SJCRH30 (cell line): Measurements from ENCODE around the gene DGKE. TPM values are rescaled to one million over a fixed set of nuclear protein-coding genes. Genes with fewer than 3 reads are reported as not detected.
A peak's percentile ranks its signal among the peaks of the same experiment; 100 is the strongest.

Experiments used
- DNase-seq, 2 experiments: peaks; one replicate each; pipeline ENCODE4 v3.0.0-alpha.2; 2015 to 2020
- H3K27ac ChIP-seq: fragments of 250-450 bp; sonication (Bioruptor Pico); 2 replicates; pipeline ENCODE4 v1.5.1; 2020; ENCODE audit warnings: mild to moderate bottlenecking, moderate library complexity
- H3K27me3 ChIP-seq: fragments of 250-450 bp; sonication (Bioruptor Pico); 2 replicates; pipeline ENCODE4 v1.5.1; 2020; ENCODE audit warnings: mild to moderate bottlenecking, moderate library complexity
- H3K36me3 ChIP-seq: fragments of 250-450 bp; sonication (Bioruptor Pico); 2 replicates; pipeline ENCODE4 v1.5.1; 2020; ENCODE audit warnings: mild to moderate bottlenecking, moderate library complexity
- H3K4me1 ChIP-seq: fragments of 250-450 bp; sonication (Bioruptor Pico); 2 replicates; pipeline ENCODE4 v1.5.1; 2020; ENCODE audit warnings: mild to moderate bottlenecking, moderate library complexity
- H3K4me3 ChIP-seq: fragments of 250-450 bp; sonication (Bioruptor Pico); 2 replicates; pipeline ENCODE4 v1.5.1; 2020; ENCODE audit warnings: mild to moderate bottlenecking, moderate library complexity
- H3K9me3 ChIP-seq: fragments of 250-450 bp; sonication (Bioruptor Pico); replicated peaks from 2 replicates; pipeline ENCODE4 v1.5.1; 2020; ENCODE audit warnings: mild to moderate bottlenecking, moderate library complexity
- total RNA-seq: library from RNA; depleted of rRNA; stranded (reverse); fragments of >200 nt; shearing (Covaris generic); gene quantifications from 2 replicates; pipeline ENCODE4 v1.2.3, GENCODE V29; 2014

Gene DGKE
- total RNA-seq, 1 experiment from 2014 or later = 12.2 TPM

DNA sequence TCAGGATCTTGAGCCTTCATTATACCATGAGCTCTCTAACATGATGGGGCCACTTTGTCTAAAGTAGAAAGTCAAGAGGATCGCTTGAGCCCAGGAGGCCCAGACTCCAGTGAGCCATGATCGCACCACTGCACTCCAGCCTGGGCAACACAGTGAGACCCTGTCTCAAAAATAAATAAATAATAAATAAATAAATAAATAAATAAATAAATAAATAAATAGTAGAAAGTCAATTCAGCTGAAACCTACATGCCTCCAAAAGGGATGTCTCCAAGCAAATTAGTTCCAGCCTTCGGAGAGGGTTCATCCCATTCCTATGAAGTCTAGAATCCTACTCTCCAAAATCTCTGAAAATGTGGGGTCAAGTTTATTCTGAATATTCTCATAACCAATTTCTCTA is 26.2 kb upstream of the DGKE start:
- Histone ChIP-seq H3K9me3 (no peaks in the 10 kb centered on the region), H3K27ac (no peak overlapping the region), H3K4me1 (peaks cover 15% of the 10 kb centered on the region), H3K36me3 (no peaks in the 10 kb centered on the region), H3K4me3 (no peak overlapping the region), H3K27me3 (no peaks in the 10 kb centered on the region)
- no peak for DNase-seq

DNA sequence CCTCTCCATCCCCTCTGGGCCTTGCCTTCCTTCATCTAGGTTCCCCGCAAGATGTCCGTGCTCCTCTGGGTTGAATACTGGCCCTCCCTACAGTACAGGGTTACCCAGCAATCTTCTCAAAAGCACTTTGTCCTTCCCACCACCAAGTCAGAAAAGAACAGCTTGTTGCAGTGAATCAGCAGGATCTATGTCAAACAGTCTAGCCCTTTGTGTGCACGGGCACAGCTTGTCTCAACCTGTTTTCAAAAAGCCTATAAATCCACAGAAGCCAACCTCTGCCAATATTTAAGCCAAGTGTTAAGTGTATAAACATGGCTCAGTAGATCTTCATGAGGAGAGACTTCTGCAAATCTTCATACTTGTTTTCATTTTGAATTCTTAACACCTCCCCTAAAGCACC is 25.4 kb upstream of the DGKE start:
- peaks cover 23% of the 10 kb centered on the region for H3K4me1 ChIP-seq
- H3K9me3 ChIP-seq = no peaks in the 10 kb centered on the region
- no peak overlapping the region for H3K27ac ChIP-seq
- H3K27me3 ChIP-seq = no peaks in the 10 kb centered on the region
- peak in 1 of 2 experiments; percentile 41 for DNase-seq
- no peak overlapping the region for H3K4me3 ChIP-seq
- no peaks in the 10 kb centered on the region for H3K36me3 ChIP-seq

DNA sequence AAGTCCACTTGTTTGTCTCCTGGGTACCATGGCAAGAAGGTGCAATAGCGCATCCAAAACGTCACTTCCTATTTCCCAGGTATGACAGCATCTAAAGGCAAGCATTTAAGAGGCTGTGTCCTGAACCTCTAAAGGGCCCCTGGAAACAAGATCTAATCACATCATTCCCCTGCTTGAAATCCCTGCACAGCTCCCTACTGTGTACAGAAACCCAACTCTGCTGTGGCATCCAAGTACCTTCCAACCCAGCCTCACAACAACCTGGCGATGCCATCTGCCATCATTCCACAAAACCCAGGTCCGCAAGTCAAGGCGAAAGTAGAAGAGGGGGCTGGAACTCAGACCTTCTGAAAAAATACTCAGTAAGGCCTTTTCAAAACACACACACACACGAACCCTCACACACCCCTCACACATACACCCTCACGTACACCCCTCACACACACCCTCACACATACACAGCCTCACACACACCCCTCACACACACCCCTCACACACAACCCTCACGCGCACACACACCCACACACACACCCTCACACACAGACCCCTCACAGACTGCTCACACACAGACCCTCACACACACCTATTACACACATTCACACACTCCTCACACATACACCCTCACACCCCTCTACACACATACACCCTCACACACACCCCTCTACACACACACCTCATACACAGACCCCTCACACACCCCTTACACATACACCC is 24.7 kb upstream of the DGKE start:
- no peak overlapping the region for H3K4me3 ChIP-seq
- DNase-seq = no peak
- peaks cover 23% of the 10 kb centered on the region for H3K4me1 ChIP-seq
- no peaks in the 10 kb centered on the region for H3K36me3 ChIP-seq
- H3K27me3 ChIP-seq = no peaks in the 10 kb centered on the region
- H3K27ac ChIP-seq = no peak overlapping the region
- no peaks in the 10 kb centered on the region for H3K9me3 ChIP-seq

DNA sequence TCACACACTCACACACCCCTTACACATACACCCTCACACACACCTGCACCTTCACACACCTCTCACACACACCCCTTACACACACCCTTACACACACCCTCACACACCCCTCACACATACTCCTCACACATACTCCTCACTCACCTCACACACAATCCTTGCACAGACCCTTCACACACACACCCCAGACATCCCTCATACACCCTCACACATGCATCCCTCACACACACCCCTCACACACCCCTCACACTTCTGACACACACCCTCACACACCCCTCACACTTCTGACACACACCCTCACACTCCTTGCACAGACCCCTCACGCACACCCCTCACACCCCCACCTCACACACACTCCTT is 24.2 kb upstream of the DGKE start:
- no peak for DNase-seq
- no peaks in the 10 kb centered on the region for H3K27me3 ChIP-seq
- no peak overlapping the region for H3K4me3 ChIP-seq
- peaks cover 23% of the 10 kb centered on the region for H3K4me1 ChIP-seq
- no peaks in the 10 kb centered on the region for H3K36me3 ChIP-seq
- no peaks in the 10 kb centered on the region for H3K9me3 ChIP-seq
- no peak overlapping the region for H3K27ac ChIP-seq

DNA sequence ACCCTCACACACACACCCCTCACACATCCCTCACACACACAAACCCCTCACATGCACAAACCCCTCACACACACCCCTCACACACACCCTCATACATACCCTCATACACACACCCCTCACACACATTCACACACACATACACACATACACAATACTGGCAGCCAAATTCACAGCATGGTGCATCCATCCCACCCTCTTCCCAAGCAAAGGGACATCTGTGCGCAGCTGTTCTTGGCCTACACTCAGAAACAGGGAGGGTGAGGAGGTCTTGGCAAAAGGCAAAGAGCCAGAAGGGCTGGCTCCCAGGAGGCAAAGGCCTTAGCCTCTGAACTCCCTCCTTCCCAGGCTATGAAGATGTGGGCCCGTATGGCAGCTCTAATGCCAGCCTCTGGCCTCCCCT is 23.6 kb upstream of the DGKE start:
- Histone ChIP-seq H3K27me3 (no peaks in the 10 kb centered on the region), H3K9me3 (no peaks in the 10 kb centered on the region), H3K36me3 (no peaks in the 10 kb centered on the region), H3K4me1 (peaks cover 23% of the 10 kb centered on the region), H3K4me3 (no peak overlapping the region), H3K27ac (no peak overlapping the region)
- DNase-seq = peak in 1 of 2 experiments; percentile 40

DNA sequence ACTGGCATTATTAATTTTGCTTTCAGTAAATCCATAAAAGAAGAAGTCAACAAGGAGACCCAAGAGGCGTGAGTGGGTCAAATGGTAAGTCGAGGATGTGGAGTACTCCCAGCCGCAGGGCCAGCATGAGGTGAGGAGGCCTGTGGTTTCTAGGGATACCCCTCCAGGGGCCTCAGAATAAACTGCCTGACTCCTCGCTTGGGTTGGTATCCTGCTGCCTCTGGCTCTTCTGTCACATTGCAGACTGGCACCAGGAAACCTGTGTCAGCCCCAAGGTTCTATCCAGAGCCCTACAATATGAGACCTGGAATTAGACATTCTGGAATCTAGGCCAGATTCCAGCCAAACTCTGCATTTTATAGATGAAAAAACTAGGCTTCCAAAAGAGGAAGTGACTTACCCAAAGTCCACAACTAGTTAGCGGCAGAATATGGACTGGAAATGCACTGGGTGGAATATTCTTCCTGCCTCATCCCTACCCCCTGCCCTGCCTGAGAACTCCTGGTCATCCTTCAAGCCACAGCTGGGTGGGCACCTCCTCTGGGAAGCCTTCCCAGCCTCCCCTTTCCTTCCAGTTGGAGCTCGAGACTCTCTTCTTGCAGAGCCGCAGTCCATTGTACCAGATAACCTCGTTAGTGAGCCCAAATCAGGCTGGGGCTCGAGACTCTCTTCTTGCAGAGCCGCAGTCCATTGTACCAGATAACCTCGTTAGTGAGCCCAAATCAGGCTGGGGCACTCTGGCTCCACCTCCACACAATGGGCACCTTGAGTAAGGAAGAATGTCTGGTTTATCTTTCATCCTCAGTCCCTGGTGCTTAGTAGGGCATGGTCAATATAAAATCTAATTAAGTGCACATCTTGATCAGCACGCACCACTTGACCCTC is 22.8 kb upstream of the DGKE start:
- no peak for DNase-seq
- H3K4me3 ChIP-seq = no peak overlapping the region
- H3K27me3 ChIP-seq = no peaks in the 10 kb centered on the region
- no peaks in the 10 kb centered on the region for H3K36me3 ChIP-seq
- peaks cover 23% of the 10 kb centered on the region for H3K4me1 ChIP-seq
- H3K9me3 ChIP-seq = no peaks in the 10 kb centered on the region
- H3K27ac ChIP-seq = no peak overlapping the region

DNA sequence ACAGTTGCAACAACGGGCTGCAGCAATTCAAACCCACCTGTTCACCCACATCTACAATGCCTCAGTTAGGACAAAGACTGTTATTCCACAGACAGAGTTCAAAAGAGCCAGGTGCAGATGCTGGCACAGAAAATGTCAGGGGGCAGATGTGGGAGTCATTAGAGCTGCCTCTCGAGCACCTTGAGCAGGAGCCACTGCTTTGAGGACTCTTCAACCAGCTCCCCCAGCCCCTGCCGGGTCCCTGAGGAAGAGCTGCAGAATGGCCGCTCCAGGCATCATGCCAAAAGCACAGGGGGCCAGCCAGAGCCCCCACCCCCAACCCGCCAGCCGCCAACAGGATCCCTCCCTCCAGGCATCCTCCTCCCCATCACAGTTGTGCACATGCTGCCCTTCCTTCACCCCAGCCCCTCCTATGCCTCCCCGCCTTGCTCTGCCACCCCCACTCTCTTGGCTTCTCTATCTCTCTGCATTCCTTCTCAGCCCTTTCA is 21.0 kb upstream of the DGKE start:
- Histone ChIP-seq H3K36me3 (no peaks in the 10 kb centered on the region), H3K4me1 (peaks cover 20% of the 10 kb centered on the region), H3K27me3 (no peaks in the 10 kb centered on the region), H3K27ac (peak overlapping the region; percentile 38), H3K9me3 (no peaks in the 10 kb centered on the region), H3K4me3 (no peak overlapping the region)
- DNase-seq = peak; percentile 48 to 68

DNA sequence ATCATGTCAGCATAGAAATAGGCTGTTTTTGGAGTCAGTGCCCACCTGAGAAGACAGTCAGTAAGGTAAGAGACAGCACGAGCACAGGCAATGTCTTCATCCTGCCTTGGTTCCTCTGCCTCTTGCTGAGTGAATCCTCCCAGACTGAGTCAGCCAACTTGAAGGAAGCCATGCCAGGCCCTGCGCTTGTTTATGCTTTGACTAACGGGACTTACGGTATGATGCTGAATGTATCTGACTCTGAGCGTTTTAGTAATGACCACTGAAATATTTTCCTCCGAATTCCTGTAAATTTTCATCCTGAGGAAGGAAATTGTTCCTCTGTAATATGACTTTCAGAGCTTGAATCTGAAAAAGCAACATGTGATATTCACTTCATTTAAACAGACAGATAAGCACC is 18.2 kb upstream of the DGKE start:
- Histone ChIP-seq H3K4me1 (peaks cover 15% of the 10 kb centered on the region), H3K4me3 (no peak overlapping the region), H3K27ac (no peak overlapping the region), H3K36me3 (no peaks in the 10 kb centered on the region), H3K27me3 (no peaks in the 10 kb centered on the region), H3K9me3 (no peaks in the 10 kb centered on the region)
- DNase-seq = no peak

DNA sequence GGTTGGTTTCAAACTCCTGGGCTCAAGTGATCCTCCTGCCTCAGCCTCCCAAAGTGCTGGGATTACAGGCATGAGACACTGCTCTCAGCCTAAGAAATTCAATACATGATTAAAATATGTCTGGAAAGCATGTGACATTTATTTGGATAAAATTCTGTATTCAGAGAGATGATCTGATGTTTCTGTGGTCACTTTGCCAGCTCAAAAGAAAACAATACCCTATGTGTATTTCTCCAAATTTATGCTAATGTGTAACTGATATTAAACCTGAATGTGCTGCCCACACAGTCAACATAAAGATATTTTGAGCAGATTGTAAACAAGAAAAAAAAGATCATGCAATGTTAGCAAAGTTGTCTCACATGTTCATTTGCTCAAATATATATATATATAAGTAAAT is 16.9 kb upstream of the DGKE start:
- no peak overlapping the region for H3K4me3 ChIP-seq

DNA sequence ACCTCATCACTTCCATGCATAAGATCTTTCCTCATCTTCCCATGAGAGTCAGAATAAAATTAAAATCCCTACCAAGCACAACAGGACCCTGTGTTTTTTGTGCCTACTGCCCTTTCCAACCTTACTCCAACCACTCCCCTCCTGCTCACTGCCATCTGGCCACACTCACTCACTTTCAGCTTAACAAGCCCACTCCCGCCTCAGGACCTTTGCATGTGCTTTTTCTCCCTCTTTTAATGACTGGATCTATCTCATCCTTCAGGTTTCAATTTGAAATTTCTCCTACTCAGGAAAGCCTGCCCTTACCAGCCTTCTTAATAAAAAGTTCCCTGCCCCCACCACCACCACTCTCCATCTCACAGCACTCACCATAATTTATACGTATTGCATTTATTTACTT is 14.9 kb upstream of the DGKE start:
- Histone ChIP-seq H3K27ac (no peak overlapping the region), H3K4me1 (no peaks in the 10 kb centered on the region), H3K9me3 (no peaks in the 10 kb centered on the region), H3K4me3 (no peak overlapping the region), H3K36me3 (no peaks in the 10 kb centered on the region), H3K27me3 (no peaks in the 10 kb centered on the region)
- DNase-seq = no peak

More for the DNA sequence above, 16.9 kb upstream of the DGKE start:
- Histone ChIP-seq H3K4me1 (peaks cover 15% of the 10 kb centered on the region), H3K36me3 (no peaks in the 10 kb centered on the region), H3K9me3 (no peaks in the 10 kb centered on the region), H3K27ac (no peak overlapping the region), H3K27me3 (no peaks in the 10 kb centered on the region)
- no peak for DNase-seq

DNA sequence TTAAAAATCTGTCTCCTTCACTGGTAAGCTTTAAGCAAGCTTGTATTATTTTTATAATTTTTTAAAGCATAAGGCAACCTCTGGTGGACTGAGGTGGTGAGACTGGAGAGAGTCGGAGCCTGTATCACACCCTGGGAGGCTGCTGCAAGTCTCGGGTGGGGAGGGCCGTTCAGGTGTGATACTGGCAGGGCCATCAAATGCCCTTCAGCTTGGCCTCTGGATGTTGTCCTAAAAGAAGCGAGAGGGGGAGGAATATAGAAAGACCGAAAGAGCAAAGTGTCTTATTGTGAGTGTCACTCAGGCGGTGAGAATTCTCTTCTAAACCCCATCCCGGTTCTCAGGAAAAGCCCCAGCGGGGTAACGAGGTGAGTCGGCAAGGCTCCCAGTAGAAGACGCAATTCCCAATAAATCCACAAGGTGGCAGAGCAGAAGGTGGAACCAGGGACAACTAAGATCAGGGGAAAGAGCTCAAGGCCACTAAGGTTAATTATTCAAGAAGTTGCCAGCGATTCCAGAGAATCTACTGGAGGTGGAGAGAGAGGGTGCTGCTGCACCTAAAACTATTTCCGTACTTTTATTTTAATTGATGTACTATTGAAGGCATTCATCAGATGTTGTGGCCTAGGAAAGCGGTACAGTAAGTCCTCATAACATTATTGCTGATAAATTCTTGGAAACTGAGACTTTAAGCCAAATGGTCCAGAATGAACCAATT is 14.4 kb upstream of the DGKE start:
- DNase-seq = peak; percentile 57 to 86
- Histone ChIP-seq H3K27me3 (no peaks in the 10 kb centered on the region), H3K4me3 (no peak overlapping the region)

DNA sequence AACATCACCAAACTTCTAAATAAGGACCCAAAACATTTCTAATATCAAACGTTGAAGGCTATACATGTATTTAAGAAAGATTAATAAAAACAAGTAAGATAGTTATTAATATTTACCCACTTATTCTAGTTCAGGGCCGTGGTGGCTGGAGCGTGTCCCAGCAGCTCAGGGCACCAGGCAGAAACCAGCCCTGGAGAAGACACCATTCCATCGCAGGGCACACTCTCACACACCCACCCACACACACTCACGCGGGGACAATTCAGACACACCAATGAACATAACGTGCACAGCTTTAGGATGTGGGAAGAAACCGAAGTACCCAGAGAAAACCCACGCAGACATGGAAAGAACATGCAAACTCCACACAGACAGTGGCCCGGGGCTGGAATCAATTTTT is 13.7 kb upstream of the DGKE start:
- Histone ChIP-seq H3K36me3 (no peaks in the 10 kb centered on the region), H3K27me3 (no peaks in the 10 kb centered on the region), H3K4me1 (peaks cover 4% of the 10 kb centered on the region; the same call in 1 of the 2 replicates), H3K9me3 (no peaks in the 10 kb centered on the region), H3K4me3 (no peak overlapping the region), H3K27ac (no peak overlapping the region)
- DNase-seq = no peak

More for the DNA sequence above, 14.4 kb upstream of the DGKE start:
- Histone ChIP-seq H3K9me3 (no peaks in the 10 kb centered on the region), H3K4me1 (peaks cover 3% of the 10 kb centered on the region; the same call in 1 of the 2 replicates), H3K36me3 (no peaks in the 10 kb centered on the region), H3K27ac (no peak overlapping the region)

DNA sequence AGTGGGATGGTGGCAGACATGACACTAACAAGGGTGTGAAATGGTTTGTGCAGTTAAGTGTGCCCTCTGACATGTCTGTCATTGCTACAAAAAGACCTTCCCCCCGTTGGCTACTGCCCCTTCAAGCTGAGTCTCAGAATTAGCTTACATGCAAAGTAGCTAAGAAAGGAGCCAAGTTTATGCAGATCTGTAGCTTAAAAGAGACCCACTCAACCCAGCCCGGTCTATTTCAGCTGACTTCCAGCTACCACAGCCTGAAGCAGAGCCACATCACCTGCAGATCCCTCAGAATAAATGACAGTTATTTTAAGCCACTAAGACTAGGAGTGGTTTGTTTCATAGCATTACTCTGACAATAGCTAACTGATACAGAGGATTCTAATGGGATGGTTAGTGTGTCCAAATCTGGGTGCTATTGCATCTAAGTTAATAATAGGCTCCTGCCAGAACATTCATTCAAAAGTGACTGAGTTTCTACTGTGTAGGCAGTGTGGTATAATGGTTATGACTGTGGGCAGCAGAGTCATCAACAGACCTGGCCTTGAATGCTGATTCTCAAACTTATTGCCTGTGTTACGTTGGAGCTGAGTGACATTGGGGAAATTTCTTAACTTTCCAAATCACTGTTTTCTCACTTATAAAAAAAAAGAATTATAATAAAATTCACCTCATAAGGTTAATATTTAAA is 12.0 kb upstream of the DGKE start:
- DNase-seq = no peak
- no peaks in the 10 kb centered on the region for H3K27me3 ChIP-seq
- no peaks in the 10 kb centered on the region for H3K9me3 ChIP-seq
- peaks cover 4% of the 10 kb centered on the region; the same call in 1 of the 2 replicates for H3K4me1 ChIP-seq
- no peak overlapping the region for H3K27ac ChIP-seq
- no peak overlapping the region for H3K4me3 ChIP-seq
- H3K36me3 ChIP-seq = no peaks in the 10 kb centered on the region

DNA sequence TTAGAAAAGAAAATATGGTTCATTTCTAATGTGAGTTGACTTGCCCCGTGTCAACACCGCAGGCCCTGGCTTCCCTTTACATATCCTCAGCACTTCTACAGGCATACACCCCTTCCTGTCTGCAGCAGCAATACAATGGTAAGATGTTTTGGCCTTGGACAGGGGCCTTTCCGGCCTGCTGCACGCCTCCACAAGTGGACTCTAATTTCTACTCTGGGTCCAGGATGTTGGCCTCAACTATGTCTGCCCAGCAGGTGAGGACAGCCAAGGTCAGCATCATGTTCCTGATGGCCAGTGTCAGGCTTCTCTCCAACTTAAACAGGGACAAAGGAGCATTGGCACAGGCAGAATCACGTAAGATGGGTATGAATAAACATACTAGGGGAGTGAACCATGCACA is 11.2 kb upstream of the DGKE start:
- Histone ChIP-seq H3K4me1 (peaks cover 4% of the 10 kb centered on the region; the same call in 1 of the 2 replicates), H3K9me3 (no peaks in the 10 kb centered on the region), H3K27ac (no peak overlapping the region), H3K27me3 (no peaks in the 10 kb centered on the region), H3K4me3 (no peak overlapping the region), H3K36me3 (no peaks in the 10 kb centered on the region)
- no peak for DNase-seq
